Activated CD4-positive, CD25-positive, alpha-beta regulatory T cell treated with anti-CD3 and anti-CD28 coated beads, Interleukin-2, amount 50 U/mL, for 16 hours (primary cell): Measurements from ENCODE around the gene SESN1.
"Not testable (repeated sequence)": the region's sequence is repeated elsewhere in the genome, so short reads cannot be mapped to it uniquely, and the experiment has no call there.

Source experiments
- DNase-seq: peaks from one replicate; pipeline ENCODE4 v3.0.0-alpha.2; 2020; ENCODE audit warnings: low read depth, low spot score

The SESN1 gene

DNA sequence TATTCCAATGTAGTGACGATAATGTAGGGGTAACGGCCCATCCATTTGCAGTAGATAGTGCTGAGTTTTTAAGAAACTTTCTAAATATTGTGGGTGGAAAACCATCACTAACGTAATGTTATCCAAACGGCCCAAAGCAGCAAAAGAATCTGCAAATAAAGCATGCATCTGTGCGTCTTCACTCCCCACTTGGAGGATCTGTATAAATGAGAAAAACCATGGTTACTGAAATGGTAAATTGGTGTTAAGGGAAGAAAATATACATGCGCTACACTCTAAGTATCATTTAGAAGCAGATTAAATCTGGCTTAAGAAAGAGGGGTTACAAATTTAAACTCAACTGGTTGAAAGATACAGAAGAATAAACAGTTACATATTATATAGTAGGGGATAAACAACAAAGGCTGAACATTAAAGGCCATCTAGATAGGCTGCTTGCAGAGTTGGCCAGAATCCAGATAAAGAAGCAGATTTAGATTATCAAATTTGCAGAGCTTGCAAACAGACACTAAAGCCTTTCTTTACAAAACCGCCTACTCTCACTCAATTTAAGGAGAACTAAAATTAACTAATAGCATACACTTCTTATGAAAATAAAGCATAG, 93.3 kb downstream of the SESN1 start:
- DNase-seq, result no peak

DNA sequence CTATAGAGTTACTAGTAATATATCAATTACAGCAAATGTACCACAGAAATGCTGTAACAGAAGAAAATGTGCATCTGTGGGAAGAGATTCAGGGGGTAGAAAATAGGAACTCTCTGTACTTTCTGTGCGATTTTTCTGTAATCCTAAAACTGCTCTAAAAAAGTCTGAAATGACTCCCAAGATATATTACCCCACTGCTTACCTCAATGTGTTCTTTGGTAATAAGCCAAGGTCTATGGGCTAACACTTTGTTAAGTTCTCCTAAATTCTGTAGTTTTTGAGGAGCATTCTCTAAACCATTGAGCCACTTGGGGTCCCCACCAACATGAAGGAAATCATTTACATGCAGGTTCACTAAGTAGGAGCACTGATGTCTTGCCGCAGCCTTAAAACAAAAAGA, 94.4 kb downstream of the SESN1 start:
- DNase-seq, result no peak

DNA sequence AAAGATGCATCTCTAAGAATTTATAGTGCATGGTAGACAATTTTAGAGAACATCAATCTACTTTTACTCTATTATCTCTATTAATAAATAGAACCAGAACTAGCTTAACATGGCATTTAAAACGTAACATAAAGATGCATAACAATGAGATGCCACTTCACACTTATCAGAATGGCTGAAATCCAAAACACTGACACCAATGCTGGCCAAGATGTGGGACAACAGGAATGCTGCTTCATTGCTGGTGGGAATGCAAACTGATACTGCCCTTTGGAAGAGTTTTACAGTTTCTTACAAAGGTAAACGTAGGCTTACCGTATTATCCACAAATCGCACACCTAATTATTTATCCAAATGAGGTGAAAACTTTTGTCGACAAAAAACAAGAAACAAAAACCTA, 95.2 kb downstream of the SESN1 start:
- DNase-seq, result no peak

DNA sequence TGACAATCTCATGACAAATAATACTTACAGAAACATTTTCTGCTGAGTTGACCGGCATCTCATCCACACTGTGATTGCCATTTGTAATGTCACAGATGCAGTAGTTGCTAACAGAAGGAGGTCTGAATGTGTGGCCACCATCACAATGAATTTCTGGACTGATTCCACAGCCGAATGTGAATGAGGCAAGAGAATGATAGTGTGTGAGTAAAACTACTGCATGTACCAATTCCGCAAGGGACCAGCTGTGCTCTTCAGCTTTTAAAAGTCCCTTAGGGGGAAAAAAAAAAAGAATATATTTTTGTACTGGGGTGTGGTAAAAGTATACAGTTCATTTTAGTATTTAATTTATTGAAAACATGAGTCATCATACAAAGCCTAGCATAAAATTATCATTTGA, 96.2 kb downstream of the SESN1 start:
- no peak for DNase-seq

DNA sequence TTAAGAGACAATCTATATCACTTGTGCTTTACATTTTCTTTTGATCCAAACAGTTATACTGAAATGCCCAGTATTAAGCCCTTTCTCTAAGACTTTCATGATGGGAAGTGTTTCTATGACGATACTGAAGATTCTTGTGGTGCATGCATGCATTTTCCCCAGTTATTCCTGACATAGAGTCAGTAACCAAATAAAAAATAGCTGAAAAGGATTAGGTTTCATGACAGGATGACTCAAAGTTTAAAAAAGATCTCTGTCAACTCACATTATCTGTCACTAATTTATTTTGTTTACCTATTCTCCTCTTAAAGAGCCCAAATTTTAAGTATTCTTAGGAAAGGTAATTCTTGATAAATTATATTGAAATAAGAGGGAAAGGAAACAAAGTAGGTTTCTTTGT, 98.4 kb downstream of the SESN1 start:
- no peak for DNase-seq

DNA sequence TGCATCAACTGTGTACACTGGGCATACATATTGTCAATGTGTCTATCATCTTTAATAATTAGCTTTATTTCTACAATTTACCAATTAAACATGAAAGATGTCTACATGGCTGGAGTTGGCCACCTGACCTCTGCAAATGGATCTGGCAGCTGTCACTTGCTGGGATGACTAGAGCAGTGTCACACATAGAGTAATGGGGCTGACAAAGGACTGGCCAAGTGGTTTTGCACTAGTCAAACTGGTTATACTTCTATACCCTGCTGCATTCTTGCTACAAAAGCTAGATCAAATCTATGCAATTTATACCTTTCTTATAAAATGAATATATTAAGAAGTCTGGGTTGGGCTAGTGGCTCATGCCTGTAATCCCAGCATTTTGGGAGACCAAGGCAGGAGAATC, 99.3 kb downstream of the SESN1 start:
- no peak for DNase-seq

DNA sequence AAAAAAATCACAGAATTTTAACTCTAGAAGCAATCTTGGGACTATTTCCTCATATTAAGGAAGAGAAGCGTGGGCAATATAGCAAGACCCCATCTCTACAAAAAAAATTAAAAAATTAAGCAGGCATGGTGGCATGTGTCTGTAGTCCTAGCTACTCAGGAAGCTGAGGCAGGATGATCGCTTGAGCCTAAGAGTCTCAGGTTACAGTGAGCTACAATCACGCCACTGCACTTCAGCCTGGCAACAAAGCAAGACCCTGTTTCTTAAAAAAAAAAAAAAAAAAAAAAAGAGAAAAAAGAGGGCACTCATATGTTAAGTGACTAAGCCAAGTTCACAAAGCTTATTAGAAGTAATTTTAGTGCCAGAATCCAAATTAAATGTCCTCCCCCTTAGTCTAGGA, 100.8 kb downstream of the SESN1 start:
- DNase-seq, result no peak

DNA sequence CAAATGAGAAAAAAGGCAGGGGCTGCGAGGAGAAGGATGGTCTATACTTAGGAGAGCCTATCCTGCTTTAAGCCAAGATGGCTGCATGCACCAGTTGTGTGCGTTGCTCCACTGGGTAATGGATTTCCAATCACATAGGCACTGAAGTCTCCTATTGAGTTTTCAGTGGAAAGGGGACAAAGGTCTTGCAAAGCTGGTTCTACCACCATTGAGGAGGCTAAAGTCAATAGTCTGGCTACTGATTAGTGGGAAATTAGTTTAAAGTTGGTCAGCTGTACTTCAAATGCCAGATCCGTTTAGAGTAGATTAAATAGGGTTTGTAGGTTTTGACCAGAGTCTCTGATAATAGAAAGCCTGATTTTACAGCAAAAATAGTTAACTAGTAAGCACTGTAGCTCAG, 104.9 kb downstream of the SESN1 start:
- DNase-seq, result no peak

DNA sequence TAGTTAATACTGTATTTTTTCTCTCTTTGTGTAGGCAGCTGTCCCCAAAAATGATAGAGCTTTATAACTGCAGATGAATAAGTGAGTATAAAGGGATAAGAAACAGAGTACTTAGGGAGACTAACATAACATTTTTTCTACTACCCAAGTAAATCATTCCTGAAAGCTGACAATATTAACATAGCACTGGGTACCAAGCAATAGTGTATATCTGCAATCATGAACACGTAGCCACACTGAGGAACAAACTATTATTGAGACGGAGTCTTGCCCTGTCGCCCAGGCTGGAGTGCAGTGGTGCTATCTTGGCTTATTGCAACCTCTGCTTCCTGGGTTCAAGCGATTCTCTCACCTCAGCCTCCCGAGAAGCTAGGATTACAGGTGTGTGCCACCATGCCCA, 105.9 kb downstream of the SESN1 start:
- no peak for DNase-seq

DNA sequence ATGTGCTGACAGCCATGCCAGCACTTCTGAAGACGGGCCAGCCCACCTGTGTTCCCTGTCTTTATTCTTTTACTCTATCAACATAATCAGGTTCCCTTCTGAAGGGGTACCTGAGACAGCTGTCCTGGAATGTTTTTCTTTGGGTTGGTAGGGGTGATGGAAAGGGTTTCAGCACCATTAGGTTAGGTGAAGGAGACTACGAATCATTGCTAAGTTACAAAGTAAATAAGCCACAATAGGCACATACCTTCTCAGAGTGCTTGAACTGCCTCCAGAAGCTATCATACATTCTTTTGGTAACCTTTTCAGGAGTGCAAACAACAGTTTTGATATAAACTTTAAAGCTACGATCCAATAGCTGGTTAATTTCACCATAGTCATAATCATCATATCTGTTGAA, 106.3 kb downstream of the SESN1 start:
- DNase-seq, result no peak

DNA sequence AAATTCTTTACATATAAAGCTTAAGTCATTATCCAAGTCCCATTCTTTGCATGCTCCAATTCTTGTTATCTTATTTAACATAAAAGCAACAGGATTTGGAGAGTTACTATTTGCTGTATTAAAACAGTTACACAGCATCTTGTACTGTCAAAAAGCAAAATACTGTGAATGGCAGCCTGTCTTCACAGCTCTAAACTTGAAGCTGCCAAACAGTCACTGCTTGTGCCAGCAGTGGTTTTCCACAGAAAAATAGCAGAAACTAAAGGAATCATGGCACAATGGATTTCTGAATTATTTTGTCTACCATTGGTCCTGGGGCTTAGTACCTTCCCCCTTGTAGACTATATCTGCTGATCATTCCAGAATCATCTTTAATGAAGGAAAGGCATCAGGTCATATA, 107.5 kb downstream of the SESN1 start:
- no peak for DNase-seq

DNA sequence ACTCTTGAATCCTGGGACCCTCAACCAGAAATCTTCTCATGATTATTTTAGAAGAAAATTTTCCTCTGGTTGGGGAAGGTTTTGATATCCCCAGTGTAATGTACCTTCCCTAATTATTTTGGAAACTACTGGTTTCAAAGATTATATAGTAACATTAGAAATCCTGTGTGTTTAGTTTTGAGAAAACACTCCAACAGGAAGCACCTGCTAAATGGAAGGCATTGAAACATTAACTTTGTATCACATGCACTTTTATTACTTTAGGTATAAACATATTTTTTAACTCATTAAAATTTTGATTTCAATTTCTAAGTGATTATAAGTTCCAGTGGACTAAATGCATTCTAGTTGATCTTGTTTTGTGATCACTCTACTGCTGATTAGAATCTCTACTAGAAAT, 109.3 kb downstream of the SESN1 start:
- no peak for DNase-seq

DNA sequence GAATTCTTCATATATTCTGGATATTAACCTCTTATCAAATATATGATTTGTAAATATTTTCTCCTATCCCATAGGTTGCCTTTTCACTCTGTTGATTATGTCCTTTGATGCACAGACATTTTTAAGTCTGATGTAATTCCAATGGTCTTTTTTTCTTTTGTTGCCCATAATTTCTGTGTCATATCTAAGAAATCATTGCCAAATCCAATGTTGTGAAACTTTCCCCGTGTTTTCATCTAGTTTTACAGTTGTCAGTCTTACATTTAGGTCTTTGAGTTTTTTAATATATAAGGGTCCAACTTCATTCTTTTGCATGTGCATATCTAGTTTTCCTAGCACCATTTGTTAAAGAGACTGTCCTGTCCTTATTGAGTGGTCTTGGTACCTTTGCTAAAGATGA, 111.5 kb downstream of the SESN1 start:
- no peak for DNase-seq

DNA sequence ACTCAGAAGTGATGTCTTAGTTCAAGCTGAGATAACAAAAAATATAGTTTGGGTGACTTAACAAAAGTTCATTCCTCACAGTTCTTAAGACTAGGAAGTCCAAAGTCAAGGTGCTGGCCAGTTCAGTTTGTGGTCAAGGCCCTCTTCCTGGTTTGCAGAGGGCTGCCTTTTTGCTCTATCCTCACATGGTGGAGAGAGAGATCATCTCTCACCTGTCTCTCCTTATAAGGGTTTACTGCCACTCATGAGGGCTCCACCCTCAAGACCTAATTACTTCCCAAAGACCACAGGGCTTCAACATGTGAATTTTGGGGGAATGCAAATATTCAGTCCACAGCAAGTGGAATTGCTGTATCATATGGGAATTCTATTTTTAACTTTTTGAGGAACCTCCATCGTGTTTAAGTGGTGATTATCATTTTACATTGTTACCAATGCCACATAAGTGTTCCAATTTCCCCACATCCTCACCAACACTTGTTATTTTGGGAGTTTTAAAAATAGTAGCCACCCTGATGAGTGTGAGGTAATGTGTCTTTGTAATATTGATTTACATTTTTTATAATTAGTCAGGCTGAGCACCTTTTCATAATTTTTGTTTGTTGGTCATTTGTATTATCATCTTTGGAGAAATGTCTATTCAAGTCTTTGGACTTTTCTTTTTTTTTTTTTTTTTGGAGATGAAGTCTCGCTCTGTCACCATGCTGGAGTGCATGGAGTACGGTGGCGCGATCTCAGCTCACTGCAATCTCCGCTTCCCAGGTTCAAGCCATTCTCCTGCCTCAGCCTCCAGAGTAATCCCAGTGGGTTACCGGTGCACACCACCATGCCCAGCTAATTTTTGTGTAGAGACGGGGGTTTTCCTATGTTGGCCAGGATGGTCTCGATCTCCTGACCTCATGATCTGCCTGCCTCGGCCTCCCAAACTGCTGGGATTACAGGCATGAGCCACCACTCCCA, 112.2 kb downstream of the SESN1 start:
- DNase-seq, result no peak

DNA sequence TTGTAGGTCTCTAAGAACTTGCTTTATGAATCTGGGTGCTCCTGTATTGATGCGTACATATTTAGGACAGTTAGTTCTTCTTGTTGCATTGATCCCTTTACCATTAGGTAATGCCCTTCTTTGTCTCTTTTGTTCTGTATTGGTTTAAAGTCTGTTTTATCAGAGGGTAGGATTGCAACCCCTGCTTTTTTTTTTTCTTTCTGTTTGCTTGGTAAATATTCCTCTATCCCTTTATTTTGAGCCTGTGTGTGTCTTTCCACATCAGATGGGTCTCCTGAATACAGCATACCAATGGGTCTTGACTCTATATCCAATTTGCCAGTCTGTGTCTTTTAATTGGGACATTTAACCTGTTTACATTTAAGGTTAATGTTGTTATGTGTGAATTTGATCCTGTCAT, 116.0 kb downstream of the SESN1 start:
- DNase-seq, result not testable (repeated sequence)

DNA sequence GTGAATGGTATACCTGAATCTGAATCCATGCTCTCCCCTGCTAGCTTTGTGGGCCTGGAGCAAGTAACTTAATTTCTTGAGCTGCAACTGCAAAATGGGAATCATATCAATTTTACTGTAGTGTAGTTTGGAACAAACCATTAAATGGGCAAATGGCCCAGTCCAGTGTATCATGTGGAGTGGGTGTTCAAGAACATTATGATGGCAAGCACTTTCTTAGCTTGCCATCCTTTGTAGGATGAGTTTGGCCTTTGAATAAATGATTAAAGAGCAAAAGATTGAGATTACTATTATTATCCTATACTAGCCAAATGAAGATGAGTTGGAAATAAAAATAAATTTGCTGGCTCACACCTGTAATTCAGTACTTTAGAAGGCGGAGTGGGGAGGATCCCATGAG, 120.4 kb downstream of the SESN1 start:
- no peak for DNase-seq

DNA sequence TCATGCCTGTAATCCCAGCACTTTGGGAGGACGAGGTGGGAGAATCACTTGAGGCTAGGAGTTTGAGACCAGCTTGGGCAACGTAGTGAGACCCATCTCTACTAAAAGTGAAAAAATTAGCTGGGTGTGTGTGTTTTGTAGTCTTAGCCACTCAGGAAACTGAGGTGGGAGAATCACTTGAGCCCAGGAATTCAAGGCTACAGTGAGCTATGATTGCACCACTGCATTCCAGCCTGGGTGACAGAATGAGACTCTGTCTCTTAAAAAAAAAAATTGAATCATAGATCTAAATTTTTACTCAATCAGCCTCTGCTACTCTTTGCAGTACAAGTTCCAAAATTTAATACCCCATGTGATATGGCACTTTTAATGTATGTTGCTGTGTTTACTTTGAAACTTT, 124.9 kb downstream of the SESN1 start:
- DNase-seq, result no peak

DNA sequence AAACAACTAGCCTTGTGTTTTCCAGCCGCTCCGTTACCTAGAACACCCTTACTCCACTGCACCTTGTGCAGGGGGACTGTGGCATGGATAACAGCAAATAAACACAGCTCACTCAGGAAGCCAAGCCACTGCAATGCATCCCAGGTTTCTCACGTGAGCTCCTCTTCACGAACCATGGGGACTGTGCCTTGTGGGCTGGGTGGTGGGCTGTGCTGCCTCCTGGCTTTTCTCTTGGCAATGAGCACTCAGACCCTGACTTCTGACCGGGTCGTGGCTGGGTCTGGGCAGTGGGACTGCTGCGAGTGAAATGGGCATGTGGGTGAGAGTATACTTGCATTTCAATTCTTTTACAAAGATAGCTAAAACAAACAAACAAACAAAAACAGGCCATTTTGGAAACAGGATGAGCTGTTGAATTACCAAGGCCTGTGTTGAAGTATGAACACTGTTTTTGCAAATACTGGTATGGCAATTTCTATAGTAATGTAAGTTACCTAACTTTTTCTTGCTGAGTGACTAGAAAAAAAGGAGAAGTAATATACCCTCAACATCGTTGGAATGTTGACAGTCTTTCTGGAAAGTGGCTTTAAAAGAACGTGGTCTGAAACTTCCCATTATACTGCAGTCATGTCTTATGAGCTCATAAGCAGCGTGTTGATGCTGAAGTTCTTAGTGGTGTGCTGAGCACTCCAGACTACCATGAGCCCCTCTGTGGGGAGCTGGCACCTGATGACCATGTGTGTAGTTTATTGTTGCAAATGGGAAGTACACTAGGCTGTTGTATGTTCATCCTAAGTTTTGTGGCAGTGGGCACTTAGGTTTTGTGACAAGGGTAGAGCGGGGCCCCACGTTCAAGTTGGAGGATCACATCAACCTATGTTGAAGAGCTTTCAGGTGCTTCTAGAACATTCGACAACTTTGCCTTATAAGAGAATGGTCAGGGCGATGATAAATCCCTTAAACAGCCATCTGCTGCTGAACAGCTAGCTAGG, 126.0 kb downstream of the SESN1 start:
- no peak for DNase-seq

DNA sequence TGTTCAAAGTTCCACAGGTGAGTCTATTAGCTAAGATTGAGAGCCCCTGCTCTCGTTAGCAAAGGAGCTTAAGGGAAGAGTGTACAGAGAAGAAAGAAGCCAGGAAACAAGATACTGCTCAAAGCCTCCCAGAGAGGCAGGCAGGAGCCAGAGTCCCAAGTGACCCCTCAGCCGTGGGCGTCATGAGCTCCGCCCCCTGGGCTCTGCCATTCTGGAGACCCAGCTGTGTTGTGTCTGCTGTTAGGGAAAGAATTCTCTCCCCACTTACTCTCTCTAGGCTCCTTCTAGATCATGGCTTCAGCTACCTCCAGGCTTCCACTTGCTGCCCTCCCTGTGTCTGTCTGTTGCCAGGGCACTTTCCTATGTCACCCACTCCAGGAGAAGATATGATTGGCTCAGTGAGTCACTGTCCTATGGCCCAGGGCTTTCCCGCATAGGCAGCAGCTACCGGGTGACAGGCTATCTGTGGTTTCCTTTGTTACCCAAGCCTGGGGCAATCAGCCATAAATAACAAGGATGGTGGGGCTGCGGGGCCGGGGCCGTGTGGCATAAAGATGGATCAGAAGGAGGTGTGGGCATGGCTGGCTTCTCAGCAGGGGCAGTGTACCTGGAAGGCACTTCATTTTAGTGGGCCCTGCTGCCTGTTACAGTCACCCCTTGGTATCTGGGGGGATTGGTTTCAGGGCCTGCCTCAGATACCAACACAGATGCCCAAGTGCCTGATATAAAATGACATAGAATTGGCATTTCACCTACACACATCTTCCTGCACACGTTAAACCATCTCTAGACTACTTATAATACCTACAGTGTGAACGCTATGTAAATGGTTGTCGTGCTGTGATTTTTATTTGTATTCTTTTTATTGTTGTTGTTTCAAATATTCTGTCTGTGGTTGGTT, 127.5 kb downstream of the SESN1 start:
- DNase-seq, result no peak

DNA sequence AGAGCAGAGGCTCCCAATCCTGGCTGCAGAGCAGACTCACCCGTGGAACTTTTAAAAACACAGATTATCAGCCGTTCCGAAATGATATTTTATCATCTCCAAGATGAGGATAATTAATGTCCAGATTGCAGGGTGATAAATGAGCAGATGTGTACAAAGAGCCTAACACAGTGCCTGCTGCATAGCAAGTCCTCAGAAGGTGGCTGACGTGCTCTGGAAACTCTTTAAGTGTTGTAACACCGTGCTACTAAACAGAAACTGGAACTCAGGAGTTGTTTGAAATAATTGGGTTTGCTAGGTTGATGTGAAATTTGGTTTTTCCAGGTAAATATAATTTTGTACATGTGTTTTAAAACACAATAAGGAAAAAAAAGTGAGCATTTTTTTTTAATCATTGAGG, 128.4 kb downstream of the SESN1 start:
- no peak for DNase-seq

DNA sequence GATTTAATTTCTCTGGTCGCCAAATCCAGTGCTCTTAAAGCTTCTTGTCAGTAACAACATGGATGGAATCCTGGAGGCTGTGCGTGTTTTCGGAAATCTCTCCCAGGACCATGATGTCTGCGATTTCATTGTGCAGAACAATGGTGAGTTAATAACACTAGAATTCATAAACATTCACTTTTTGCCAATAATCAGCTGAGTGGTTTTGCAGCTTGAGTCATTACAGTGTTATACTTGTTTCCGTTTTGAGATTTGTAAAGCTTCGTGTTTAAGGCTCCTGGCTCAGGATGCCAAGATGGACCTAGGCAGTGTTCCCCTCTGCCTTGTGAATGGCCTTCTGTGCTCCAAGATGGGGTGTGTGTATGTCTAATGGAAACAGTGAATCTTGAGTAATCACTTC, 132.7 kb downstream of the SESN1 start:
- DNase-seq, result no peak
